GM18519 (cell line): ENCODE measurements around the gene RYR2.

ENCODE experiments used
- ATAC-seq: cut with Tn5 transposase; IDR thresholded peaks from one replicate; pipeline ENCODE4 v1.9.1; 2021; ENCODE audit warnings: mild to moderate bottlenecking, moderate library complexity; ENCODE audit not compliant: unreplicated experiment, low FRiP score

Gene RYR2

DNA sequence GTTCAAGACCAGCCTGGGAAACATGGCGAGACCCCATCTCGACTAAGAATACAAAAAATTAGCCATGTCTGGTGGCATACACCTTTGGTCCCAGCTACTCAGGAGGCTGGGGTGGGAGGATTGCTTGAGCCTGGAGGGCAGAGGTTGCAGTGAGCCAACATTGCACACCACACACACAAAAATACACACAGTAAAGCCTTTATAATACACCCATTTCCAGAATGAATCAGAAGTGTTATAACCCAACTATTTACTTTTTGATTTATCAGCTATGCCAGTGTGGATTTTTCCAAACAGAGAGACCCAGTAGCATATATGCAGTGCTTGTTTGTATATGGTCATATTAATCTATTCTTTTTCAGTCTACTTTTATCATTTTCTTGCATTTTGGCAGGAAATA is 648.7 kb downstream of the RYR2 start:
- ATAC-seq: no peak

DNA sequence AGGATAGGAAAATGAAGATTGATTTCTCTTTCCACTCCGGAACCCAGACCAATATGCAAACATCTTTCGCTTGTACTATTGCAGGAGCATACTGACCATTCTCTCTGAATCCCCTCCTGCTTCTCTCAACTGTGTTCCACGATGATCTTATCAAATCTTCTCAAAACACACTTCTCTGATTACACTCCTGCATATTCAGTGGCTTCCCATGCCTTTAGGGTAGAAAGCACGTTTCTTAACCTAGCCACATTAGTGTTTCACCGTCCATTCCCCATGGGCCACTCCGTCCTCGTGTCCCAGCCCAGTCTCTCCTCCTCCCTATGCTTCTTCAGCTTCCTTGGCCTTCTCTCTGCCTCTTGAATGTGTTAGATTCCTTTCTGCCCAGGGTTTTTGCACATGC is 650.3 kb downstream of the RYR2 start:
- no peak for ATAC-seq

DNA sequence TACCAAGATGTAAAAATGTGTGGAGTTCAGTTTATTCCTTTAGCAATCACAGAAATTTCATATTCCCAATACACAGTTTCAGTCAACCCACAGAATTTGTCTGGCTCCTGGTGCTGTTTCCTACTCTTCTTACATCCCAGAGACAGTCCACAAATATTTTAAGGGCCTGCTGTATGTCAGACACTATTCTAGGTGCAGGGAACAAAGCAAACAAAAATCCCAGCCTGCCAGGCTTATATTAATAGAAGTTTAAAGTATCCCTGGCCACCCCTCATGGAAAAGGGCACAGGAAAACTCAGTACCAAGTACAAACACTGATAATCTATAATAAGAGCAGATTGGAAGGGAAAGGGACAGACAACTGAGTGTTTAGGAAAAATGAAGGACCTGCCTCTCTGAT is 653.9 kb downstream of the RYR2 start:
- ATAC-seq: no peak

DNA sequence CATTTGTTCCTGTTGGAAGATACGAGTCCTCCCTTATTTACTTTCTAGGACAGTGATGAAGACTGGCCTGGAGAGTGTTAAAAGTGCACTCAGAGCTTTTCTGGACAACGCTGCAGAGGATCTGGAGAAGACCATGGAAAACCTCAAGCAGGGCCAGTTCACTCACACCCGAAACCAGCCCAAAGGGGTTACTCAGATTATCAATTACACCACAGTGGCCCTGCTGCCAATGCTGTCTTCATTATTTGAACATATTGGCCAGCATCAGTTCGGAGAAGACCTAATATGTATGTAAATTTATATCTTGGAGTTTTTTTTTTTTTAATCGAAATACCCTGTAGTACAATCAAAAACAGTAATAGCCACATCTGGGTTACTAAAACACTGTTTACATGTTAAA is 658.2 kb downstream of the RYR2 start:
- ATAC-seq: no peak

DNA sequence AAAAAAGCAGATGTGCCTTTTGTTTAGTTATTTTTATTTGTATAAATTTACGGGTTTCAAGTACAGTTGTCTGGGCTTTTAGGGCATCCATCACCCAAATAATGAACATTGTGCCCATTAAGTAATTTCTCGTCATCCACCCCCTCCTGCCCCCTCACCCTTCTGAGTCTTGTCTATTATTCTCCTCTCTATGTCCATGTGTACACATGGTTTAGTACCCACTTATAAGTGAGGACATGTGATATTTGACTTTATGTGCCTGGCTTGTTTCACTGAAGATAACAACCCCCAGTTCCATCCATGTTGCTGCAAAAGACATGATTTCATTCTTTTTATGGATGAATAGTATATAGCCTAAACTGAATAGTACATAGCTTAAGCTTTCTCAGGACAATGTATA is 659.5 kb downstream of the RYR2 start:
- no peak for ATAC-seq

DNA sequence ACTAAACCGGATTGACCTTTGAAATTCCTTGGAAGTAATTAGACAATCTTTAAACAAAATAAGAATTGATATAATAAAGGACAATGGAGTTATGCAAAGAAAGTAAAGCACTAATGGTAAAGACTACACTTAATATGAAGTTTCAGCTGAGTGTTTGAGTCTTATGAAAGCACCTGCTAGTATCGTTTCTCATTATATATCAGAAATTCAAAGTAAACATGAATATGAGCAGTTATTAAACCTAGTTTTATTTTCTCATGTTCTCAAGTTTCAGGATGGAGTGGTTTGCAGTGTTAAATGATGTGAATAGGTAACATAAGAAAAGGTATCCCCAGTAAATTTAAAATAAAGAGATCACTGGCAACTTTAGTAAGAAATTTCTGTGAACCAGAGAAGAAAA is 660.2 kb downstream of the RYR2 start:
- ATAC-seq: no peak

DNA sequence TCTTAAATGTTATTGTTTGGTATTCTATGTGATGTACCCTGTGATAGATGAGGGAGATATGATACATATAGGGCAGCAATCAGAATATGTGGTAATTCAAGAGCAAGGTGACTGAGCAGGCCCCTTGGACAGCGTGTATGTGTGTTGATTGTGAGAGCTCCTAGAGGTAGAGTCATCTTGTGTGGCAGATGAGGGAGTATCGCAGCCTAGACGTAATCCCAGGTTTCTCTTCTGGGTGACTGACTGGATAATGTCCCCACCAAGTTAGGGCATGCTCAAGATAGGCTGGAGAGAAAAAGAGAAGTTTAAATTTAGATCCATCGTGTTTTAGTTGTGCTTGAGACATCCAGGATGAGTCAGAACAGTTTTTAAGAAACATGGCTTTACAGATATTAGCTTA is 663.5 kb downstream of the RYR2 start:
- ATAC-seq: no peak

DNA sequence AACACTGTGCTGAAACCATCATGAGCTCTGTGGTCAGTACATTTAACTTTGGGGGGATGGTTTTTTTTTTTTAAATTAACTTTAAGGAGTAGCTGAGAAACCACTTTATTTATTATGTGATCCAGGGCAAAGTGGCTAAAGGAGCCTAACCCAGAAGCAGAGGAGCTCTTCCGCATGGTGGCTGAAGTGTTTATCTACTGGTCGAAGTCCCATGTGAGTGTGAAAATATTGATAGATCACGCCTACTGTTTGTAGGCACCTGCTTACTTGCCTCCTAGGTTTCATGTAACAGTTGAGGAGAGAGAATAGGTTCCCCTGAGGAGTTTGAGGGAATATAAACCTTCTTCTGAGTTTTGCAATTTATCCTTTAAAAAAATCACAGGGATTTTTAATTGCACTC is 667.4 kb downstream of the RYR2 start:
- no peak for ATAC-seq

DNA sequence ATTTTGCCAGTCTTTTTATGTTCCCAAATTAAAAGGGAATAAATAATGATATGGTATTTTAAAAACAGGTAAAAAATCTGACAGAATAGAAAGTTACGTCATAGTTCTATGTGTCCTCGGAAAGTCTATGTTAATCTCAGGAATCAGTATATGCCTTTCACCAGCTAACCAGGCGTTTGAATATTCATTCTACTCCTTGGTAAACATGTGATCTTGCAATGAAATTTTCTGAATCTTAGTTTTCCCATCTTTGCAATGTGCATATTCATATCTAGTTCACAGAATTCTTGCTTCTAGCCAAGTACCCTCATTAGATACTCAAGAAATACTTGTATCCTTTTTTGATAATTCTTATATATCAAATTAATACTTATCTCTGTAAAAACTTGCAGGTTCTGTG is 669.3 kb downstream of the RYR2 start:
- no peak for ATAC-seq

DNA sequence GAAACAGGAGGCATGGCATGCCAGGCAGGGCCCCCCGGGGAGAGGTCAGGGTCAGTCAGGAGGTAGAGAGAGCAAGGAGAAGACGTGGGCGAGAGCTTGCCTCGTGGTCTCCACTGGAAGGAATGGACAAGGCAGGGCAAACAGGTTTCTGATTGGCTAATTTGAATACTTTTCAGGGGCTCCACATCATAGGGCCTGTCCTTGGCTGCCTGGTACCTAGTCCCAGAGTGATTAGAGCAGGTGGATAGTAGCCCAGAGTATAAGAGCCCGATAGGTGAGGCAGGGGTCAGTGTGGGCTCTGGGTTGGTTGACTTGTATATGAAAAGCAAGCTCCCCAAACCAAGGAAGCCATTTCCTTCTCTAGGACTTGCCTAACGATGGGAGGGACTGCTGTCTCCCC is 670.1 kb downstream of the RYR2 start:
- ATAC-seq: no peak

DNA sequence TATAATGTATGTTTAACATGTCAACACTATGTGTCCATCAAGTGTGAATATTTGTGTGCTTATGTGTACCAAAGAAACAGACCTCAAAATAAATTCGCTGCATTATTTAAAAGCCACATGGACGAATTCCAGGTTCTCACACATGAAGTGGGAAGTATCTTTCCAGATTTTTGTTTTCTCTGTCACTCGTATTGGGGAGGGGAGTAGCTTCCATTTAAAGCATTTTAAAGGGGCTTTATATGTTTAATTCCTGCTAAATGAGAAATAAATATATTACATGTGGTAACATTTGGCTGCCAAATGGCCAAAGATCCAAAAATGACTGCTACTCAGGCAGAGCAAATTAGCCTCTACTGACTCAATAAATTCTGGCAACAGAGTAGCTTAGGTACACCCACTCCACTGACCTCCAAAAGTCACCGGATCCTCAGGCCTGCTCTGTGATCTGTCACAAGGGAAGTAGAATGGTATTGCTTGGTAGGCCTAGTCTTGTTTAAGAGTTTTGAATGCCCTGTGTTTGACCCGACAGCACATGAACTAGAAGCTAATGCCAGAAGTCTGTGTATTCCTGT is 670.7 kb downstream of the RYR2 start:
- ATAC-seq: no peak

DNA sequence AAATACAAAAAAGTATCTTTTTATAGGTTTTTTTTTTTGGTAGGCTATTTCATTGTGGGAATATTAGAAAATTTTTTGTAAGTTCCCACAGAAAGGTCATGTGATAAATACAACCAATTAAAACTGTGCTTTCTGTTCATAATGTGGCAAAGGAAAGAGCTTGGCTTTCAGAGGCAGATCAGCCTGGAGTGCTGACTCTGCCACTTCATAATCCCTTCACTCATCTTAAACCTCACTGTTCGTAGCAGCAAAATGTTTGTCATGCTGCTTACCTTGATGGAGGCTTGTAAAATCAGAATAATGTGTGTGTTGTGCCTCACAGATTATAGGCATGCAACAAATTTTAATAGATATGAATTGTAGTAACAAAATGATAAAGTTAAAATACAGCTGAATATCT is 671.9 kb downstream of the RYR2 start:
- ATAC-seq: no peak

DNA sequence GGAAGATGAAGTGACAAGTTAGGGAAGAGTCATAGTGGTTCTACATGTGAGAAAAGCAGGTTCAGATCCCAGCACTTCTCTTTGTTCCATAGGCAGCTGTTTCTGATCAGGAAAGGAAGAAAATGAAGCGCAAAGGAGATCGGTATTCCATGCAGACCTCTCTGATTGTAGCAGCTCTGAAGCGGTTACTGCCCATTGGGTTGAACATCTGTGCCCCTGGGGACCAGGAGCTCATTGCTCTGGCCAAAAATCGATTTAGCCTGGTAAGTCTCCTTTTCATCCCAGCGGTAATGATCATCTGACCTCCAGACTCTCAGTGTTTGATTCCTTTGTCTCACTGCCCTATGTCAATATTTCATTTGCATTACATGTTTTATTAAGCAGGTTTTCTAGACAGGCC is 675.1 kb downstream of the RYR2 start:
- no peak for ATAC-seq

DNA sequence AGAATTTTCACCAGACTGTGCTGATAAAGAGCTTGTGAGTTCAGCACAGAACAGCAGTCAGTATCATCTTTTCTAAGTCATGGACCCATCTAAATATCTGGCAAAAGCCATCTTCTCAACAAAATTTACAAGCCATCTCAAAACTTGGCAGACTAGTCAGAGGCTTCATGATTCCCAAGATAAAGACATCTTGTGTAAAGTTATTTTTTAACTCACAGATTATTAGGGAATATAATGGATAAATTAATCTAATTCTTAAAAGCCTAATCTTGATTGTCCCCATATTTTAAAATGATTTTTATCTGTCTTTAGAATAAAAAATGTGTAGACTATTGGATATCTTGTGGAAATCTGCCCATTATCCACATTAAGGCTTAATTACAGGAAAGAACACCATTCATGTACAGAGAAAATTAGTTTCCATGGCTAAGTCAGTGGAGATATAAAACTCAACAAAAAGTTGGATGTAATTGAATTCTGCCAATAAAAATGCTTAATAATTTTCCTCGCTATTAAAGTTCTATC is 688.9 kb downstream of the RYR2 start:
- ATAC-seq: no peak

DNA sequence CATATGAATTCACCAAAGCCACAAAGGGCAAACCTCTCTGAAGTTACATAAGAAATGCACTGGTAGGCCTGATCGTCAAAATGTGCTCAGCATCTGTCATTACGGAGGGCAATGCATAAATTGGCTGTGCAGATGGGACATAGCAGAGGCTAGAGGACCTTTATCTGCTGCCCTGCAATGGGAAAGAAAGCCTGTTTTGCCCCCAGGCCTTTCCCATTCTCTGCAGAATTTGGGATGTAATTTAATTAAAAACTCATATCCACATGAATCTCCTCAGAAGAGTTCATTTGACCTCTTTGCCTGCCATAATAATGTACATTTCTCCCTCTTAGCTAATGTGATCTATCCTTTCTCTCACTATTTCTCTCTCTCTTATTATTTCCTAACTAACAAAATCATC is 690.7 kb downstream of the RYR2 start:
- no peak for ATAC-seq

DNA sequence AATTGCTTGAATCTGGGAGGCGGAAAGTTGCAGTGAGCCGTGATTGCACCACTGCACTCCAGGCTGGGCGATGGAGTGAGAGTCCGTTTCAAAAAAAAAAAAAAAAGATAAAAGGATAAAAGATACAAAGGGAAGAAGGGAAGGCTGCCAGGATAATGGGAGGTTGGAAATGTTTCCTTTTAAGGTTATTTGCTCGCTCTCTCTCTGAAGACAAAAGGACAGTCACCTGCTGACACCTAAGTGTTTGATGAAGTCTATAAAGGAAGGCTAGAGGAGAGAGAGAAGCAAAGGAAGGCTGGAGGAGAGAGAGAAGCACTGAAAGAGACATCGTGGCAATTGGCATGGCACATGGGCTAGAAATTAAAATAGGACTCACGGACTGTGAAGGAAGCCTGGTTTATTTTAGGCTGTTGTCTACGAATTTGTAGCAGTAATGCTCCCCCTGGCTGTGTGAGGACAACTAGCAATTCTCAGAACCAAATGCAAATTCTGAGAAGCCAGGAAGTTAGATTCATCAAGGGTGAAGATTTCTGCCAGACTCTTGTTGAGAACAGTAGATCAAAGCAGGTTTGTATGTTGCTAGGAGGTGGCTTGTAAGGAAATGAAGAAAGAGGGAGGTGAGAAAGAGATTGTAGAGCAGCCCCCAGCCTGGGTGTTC is 694.5 kb downstream of the RYR2 start:
- no peak for ATAC-seq

DNA sequence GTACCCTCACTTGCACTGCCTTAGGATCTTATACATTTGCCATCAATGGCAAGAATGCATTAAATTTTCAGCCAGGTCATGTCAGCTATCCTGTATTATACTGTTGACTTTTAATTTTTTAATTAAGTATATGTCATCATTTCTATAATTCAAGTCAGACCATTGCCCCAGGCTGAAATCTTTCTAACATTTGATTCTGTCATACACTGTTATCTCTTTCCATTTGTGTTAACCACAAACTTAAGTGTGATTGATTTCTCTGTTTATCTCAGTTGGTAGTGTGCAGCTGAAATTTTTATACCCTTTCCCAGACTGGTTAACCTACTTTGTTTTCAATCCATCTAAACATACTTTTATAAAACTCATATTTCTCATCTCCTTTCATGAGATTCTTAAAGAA is 695.5 kb downstream of the RYR2 start:
- no peak for ATAC-seq

DNA sequence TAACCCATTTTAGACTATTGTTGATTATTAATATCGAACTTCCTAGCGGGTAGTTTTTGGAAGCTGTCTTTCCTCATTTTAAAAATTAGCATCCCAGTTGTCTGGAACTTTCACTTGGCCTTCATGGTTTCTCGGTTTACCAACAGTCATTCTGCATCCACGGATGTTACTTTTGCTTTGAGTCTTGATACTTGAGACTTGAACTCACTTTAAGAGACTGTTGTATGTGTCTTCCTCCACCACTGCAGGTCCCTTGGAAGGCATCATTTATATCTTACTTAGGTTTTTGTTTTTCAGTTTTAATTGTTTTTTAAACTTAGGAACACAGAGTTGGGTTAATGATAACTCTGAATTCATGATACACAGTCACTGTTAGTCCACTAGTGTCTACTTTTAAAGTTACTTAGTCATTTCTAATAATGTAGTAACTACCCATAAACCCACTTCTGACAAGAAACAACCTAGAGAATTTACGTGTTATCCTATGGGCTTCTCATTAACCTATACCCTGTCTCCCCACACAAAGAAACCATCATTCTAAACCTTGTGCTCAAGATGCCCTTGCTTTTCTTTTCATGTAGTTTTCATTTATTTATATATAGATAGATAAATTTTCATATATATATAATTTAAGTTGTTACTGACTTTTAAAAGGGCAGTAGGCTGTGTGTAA is 696.1 kb downstream of the RYR2 start:
- ATAC-seq: no peak

DNA sequence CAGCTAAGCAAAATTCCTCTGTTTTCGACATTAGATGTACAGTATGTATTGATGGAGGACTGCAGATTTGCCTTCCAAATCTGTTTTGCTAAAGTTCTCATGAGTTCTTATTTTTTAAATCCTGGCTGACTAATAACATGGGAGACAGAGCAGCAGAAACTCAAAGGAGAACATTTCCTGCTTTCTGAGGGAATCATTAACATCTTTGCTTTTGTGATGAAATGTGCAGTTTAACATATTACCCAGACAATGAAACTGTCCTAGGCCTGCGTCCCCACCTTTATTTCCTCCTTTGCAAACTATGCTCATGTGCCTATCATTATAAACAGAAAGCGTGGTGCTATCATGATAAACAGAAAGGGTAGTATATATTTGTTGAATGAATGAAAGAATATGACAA is 698.9 kb downstream of the RYR2 start:
- no peak for ATAC-seq

DNA sequence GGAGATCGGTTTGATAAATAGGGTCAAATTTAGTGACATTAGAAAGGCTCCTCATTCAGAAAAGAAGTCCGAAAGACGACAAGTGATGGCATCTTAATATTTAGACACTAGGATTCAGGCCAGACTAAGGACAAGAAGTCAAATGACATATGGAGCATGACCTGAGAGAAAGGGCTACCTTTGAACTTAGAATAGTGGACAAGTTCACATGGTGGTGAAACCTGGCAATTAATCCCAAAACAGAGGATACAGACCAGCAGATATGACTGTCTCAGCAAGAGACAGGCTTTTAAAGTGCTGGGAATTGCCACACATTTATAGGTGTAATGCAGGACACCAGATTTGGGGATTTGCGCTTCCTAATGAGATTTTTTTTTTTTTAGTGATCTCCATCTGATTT is 703.6 kb downstream of the RYR2 start:
- ATAC-seq: no peak

DNA sequence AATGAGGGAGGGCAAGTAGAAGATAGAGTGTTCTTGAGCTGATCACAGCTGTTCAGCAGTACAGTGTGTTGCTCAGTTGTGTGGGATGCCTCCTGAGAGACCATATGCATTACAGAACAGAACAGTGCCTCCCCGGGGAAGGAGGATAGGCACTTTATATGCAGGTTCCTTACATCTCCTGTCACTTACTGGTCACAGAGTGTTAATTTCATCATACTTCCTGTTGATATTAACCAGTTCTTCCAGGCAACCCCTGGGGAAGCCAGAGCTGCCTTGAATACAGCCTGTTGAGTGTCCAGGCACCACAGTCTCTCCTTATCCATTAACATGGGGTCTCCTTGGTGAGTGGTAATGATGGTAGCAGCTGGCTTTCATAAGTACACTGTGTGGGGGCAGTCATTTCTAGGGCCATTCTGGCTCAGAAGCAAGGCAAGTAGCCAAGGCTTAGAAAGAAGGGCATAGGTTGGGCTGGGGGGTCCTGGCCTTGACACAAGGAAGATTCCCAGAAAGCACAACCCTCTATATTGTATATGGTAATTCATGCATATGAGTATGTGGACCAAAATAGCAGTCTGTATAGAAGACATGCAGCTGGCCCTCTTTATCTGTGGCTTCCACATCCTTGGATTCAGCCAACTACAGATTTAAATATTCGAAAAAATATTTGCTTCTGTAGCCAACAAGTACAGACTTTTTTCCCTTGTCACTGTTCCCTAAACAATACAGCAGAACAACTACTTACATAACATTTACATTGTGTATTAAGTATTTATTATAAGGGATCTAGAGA is 706.4 kb downstream of the RYR2 start:
- ATAC-seq: no peak
